GM21360 (cell line): ENCODE data around the gene MPZL1.
"Not testable (repeated sequence)": the region's sequence is repeated elsewhere in the genome, so short reads cannot be mapped to it uniquely, and the experiment has no call there.

Experiments
- ATAC-seq: cut with Tn5 transposase; IDR thresholded peaks from one replicate; pipeline ENCODE4 v1.9.1; 2021; ENCODE audit warnings: mild to moderate bottlenecking, moderate library complexity; ENCODE audit not compliant: unreplicated experiment

Gene MPZL1

GRCh38 chr1:167718914-167719691 lies 2.7 kb upstream of the MPZL1 start:
- no peak for ATAC-seq

- not testable (repeated sequence) for ATAC-seq
Measured at GRCh38 chr1:167719715-167720421, 1.9 kb upstream of the MPZL1 start.

GRCh38 chr1:167720965-167721616 lies 691 bp upstream of the MPZL1 start:
- no peak for ATAC-seq

- peak; percentile 22 for ATAC-seq
Measured at GRCh38 chr1:167722152-167722869, 529 bp downstream of the MPZL1 start.

DNA sequence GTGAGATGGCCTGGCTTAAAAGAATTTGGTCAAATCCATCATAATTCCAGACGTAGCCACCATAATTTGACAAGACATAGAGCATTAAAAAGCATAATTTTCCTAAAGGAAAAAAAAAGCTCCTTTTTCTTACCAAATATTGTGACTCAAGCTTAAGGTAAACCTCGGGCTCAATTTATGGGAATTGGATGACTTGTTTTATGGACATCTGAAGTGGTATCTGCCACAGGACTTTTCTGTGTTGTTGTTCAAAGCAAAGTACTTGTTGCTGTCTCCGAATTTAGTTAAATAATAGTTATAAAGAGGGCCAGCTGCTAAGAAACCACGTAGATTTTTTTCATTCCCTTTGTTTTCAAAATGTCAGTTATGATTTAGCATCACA lies 1.1 kb downstream of the MPZL1 start:
- ATAC-seq = no peak

DNA sequence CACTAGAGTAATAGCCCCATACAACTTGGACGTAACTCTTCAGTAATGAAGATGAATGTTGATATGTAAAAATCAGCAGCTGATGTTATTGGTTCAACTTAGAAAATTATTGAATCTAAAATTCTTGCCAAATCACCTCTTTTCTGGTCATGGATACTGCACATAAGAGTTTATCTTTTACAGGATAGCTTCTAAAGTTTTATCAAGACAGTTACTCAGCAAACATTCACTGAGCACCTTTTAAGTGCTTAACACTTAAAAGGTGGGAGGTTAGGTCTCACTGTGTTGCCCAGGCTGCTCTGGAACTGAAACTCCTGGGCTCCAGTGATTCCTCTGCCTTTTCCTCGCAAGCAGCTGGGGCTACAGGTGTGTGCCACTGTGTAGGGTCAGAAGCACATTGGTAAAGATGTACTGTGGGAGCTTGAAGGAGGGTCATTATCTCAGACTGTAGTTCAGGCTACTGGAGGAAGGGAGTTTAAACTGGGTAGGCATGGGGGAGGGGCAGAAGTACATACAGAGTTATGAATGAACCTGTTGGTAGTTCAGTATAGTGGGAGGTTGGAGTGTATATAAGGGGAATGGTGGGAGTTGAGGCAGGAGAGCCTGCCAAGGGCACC lies 2.0 kb downstream of the MPZL1 start:
- ATAC-seq = no peak

GRCh38 chr1:167726008-167726407 lies 4.2 kb downstream of the MPZL1 start:
- ATAC-seq = no peak

DNA sequence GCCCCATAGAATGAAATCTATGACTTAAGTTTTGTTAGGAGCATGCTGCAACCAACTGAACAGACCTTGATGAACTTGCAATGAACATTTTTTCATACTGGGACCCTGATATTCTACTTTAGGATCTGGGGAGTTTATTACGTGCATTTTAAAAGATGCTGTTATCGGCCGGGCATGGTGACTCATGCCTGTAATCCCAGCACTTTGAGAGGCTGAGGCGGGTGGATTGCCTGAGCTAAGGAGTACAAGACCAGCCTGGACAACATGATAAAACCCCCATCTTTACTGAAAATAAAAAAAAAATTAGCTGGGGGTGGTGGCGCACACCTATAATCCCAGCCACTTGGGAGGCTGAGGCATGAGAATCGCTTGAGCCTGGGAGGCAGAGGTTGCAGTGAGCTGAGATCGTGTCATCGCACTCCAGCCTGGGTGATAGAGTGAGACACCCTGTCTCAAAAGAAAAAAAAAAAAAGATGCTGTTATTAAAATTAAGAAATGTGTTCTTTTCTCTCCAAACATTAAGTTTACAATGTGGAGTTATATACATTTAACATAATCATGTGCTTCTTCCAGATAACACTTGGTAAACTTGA lies 7.1 kb downstream of the MPZL1 start:
- no peak for ATAC-seq

- no peak for ATAC-seq
Measured at GRCh38 chr1:167734227-167734626, 12.4 kb downstream of the MPZL1 start.

DNA sequence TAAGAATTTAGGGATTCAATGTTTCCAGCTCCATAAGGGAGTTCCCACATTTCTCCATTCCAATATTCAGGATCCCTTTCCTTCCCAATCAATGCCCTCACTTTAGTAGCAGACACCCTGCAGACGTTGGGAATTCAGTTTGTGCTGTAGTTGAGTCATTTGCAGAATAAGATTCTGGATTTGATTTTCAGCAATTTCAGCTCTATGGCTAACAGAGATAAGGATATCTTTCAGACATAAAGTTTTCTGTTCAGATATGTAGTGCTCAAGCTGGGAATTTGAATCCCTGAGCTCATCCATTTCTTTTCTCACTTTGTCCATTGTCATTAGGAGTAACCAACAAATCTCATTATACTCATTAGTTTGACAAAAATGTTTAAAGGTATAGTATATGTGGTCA lies 13.1 kb downstream of the MPZL1 start:
- ATAC-seq = no peak

- no peak for ATAC-seq
Measured at GRCh38 chr1:167737169-167737568, 15.4 kb downstream of the MPZL1 start.

DNA sequence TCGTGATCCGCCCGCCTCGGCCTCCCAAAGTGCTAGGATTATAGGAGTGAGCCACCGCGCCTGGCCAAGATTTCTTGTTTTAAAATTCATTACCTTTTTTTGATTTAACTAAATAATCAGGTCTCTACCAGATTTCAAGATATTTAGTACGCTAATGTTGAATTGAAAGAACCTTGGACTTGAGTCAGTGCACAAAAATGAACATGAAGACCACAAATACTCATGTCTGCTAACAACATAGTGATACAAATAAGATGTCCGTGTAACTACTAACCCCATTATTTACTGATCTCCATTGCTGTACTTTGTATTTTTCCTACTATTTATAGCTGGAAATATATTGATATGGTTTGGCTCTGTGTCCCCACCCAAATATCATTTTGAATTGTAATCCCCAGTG lies 16.4 kb downstream of the MPZL1 start:
- no peak for ATAC-seq

- no peak for ATAC-seq
Measured at GRCh38 chr1:167739752-167740151, 18.0 kb downstream of the MPZL1 start.

- not testable (repeated sequence) for ATAC-seq
Measured at GRCh38 chr1:167741103-167741502, 19.3 kb downstream of the MPZL1 start.

DNA sequence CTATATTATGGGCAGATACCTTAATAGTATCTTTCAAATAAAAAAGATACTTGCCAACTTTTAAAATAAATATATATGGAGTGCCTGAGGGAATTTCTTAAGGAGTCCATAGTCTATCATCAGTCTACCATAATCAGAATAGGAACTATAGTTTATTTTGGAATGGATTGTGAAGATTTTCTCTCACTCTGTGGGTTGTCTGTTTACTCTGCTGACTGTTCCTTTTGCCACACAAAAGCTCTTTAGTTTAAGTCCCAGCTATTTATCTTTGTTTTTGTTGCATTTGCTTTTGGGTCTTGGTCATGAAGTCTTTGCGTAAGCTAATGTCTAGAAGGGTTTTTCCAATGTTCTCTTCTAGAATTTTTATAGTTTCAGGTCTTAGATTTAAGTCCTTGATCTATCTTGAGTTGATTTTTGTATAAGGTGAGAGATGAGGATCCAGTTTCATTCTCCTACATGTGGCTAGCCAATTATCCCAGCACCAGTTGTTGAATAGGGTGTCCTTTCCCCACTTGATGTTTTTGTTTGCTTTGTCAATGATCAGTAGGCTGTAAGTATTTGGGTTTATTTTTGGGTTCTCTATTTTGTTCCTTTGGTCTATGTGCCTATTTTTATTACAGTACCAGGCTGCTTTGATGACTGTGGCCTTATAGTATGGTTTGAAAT lies 20.7 kb downstream of the MPZL1 start:
- ATAC-seq = not testable (repeated sequence)

GRCh38 chr1:167744901-167745300 lies 23.1 kb downstream of the MPZL1 start:
- ATAC-seq = no peak

- ATAC-seq = no peak
Measured at GRCh38 chr1:167746013-167746672, 24.4 kb downstream of the MPZL1 start.

- no peak for ATAC-seq
Measured at GRCh38 chr1:167746988-167747655, 25.3 kb downstream of the MPZL1 start.

GRCh38 chr1:167747988-167748387 lies 26.2 kb downstream of the MPZL1 start:
- no peak for ATAC-seq
